Calu3 (cell line): ENCODE data around the gene GLIS1. TPM values are rescaled to one million over a fixed set of nuclear protein-coding genes. Genes with fewer than 3 reads are reported as not detected.

Source experiments
- BruUV-seq: library from RNA; stranded (reverse); fragments of 400-500 nt; replicated peaks from 2 replicates; lab custom pipeline; 2021; lab: Mats Ljungman, UMichigan
- CTCF ChIA-PET: fragments of 300-600 bp; sonication (Branson Sonifier 250); formaldehyde crosslinking; loops from one replicate; lab custom pipeline; 2022; ENCODE audit warnings: antibody characterized with exemption; lab: Charles Lee
- DNase-seq: peaks from one replicate; pipeline ENCODE4 v3.0.0; 2022
- H3K27ac Mint-ChIP-seq: one replicate; pipeline ENCODE4 v1.8.0; 2022; ENCODE audit warnings: mixed read lengths; ENCODE audit not compliant: unreplicated experiment
- H3K27me3 Mint-ChIP-seq: one replicate; pipeline ENCODE4 v1.8.0; 2022; ENCODE audit warnings: mixed read lengths; ENCODE audit not compliant: unreplicated experiment
- H3K36me3 Mint-ChIP-seq: one replicate; pipeline ENCODE4 v1.8.0; 2022; ENCODE audit warnings: mild to moderate bottlenecking, moderate library complexity, mixed read lengths; ENCODE audit not compliant: insufficient read depth, unreplicated experiment
- H3K4me1 Mint-ChIP-seq: one replicate; pipeline ENCODE4 v1.8.0; 2022; ENCODE audit warnings: mild to moderate bottlenecking, low read depth, mixed read lengths; ENCODE audit not compliant: unreplicated experiment
- H3K4me3 Mint-ChIP-seq: one replicate; pipeline ENCODE4 v1.8.0; 2022; ENCODE audit warnings: mild to moderate bottlenecking, low read depth, moderate library complexity, mixed read lengths; ENCODE audit not compliant: unreplicated experiment
- H3K9me3 Mint-ChIP-seq: one replicate; pipeline ENCODE4 v1.8.0; 2022; ENCODE audit warnings: low read depth, mixed read lengths; ENCODE audit not compliant: unreplicated experiment
- CTCF ChIP-seq: fragments of 200-600 bp; IDR thresholded peaks from one replicate; pipeline ENCODE4 v1.8.0; 2022; ENCODE audit warnings: antibody characterized with exemption; ENCODE audit not compliant: unreplicated experiment
- intact Hi-C: fragments of 100-400 bp; cut with micrococcal nuclease; formaldehyde crosslinking; loops from one replicate; pipeline ENCODE4 v1.10.0; 2022; ENCODE audit not compliant: unreplicated experiment
- total RNA-seq: library from RNA; stranded (reverse); gene quantifications from 2 replicates; pipeline ENCODE4 v1.2.3, GENCODE V29; 2022

The GLIS1 gene
- total RNA-seq, 1 experiment from 2014 or later = not detected

GRCh38 chr1:53521924-53522552 lies 216.9 kb downstream of the GLIS1 start:
- Mint-ChIP-seq H3K9me3 (no peaks in the 10 kb centered on the region), H3K36me3 (no peaks in the 10 kb centered on the region), H3K27me3 (peaks cover 90% of the 10 kb centered on the region), H3K27ac (no peak overlapping the region), H3K4me1 (no peaks in the 10 kb centered on the region), H3K4me3 (no peak overlapping the region)
- DNase-seq = no peak
- intact Hi-C loops = no loop called here
- no TSS peak for BruUV-seq
- CTCF ChIA-PET = no interaction called here
- no peak for TF ChIP-seq CTCF

GRCh38 chr1:53520481-53520880 lies 218.5 kb downstream of the GLIS1 start:
- H3K4me3 Mint-ChIP-seq = no peak overlapping the region
- TF ChIP-seq CTCF = no peak
- no peak overlapping the region for H3K27ac Mint-ChIP-seq
- DNase-seq = no peak
- H3K9me3 Mint-ChIP-seq = no peaks in the 10 kb centered on the region
- H3K4me1 Mint-ChIP-seq = no peaks in the 10 kb centered on the region
- intact Hi-C loops = no loop called here
- CTCF ChIA-PET = no interaction called here
- BruUV-seq = no TSS peak
- H3K36me3 Mint-ChIP-seq = no peaks in the 10 kb centered on the region
- peaks cover 89% of the 10 kb centered on the region for H3K27me3 Mint-ChIP-seq

- Mint-ChIP-seq H3K36me3 (no peaks in the 10 kb centered on the region), H3K27ac (no peak overlapping the region), H3K4me3 (no peak overlapping the region), H3K9me3 (no peaks in the 10 kb centered on the region), H3K4me1 (no peaks in the 10 kb centered on the region), H3K27me3 (peaks cover 89% of the 10 kb centered on the region)
- BruUV-seq = no TSS peak
- no peak for DNase-seq
- TF ChIP-seq CTCF = no peak
- CTCF ChIA-PET = no interaction called here
- intact Hi-C loops = no loop called here
Observed at GRCh38 chr1:53519421-53519820, 219.5 kb downstream of the GLIS1 start.

- H3K27me3 Mint-ChIP-seq = peaks cover 89% of the 10 kb centered on the region
- BruUV-seq = no TSS peak
- no peak overlapping the region for H3K4me3 Mint-ChIP-seq
- no peak for DNase-seq
- no peaks in the 10 kb centered on the region for H3K4me1 Mint-ChIP-seq
- CTCF ChIA-PET = interaction anchor here (0.6 kb wide), 1 partner anchor 16 kb away, joined by 3 read pairs; no protein-coding TSS in a partner anchor
- TF ChIP-seq CTCF = no peak
- H3K36me3 Mint-ChIP-seq = no peaks in the 10 kb centered on the region
- intact Hi-C loops = no loop called here
- H3K9me3 Mint-ChIP-seq = no peaks in the 10 kb centered on the region
- no peak overlapping the region for H3K27ac Mint-ChIP-seq
Observed at GRCh38 chr1:53518775-53519174, 220.2 kb downstream of the GLIS1 start.
